Trophoblast cell (in vitro differentiated cells and primary cell): ENCODE measurements around the gene KCNB1.

ENCODE experiments used
- DNase-seq, 2 donors: peaks; one replicate each; pipeline ENCODE4 v3.0.0-alpha.2; 2016
- H2AFZ ChIP-seq: 2 replicates; pipeline ENCODE4 v1.6.1; 2013; ENCODE audit warnings: low read length, moderate library complexity, mild to moderate bottlenecking; ENCODE audit not compliant: insufficient read depth, poor library complexity
- H2AK5ac ChIP-seq: 2 replicates; pipeline ENCODE4 v1.6.1; 2013; ENCODE audit warnings: mild to moderate bottlenecking, low read length
- H2BK120ac ChIP-seq: 2 replicates; pipeline ENCODE4 v1.6.1; 2013; ENCODE audit warnings: low read length, mild to moderate bottlenecking, moderate library complexity; ENCODE audit not compliant: insufficient read depth, poor library complexity
- H2BK12ac ChIP-seq: 2 replicates; pipeline ENCODE4 v1.6.1; 2013; ENCODE audit warnings: mild to moderate bottlenecking, low read length, moderate library complexity
- H2BK5ac ChIP-seq: 2 replicates; pipeline ENCODE4 v1.6.1; 2013; ENCODE audit warnings: low read length, low read depth, moderate library complexity, mild to moderate bottlenecking; ENCODE audit not compliant: poor library complexity
- H3K14ac ChIP-seq: 2 replicates; pipeline ENCODE4 v1.6.1; 2013; ENCODE audit warnings: mild to moderate bottlenecking, low read length
- H3K18ac ChIP-seq: 2 replicates; pipeline ENCODE4 v1.6.1; 2013; ENCODE audit warnings: mild to moderate bottlenecking, low read length
- H3K23ac ChIP-seq: 2 replicates; pipeline ENCODE4 v1.6.1; 2013; ENCODE audit warnings: low read length
- H3K27ac ChIP-seq: 2 replicates; pipeline ENCODE4 v1.5.1; 2013; ENCODE audit warnings: low read depth, mild to moderate bottlenecking, inconsistent platforms, low read length, moderate library complexity
- H3K27me3 ChIP-seq: 2 replicates; pipeline ENCODE4 v1.6.1; 2013; ENCODE audit warnings: inconsistent platforms, mild to moderate bottlenecking, low read length, moderate library complexity; ENCODE audit not compliant: insufficient read depth
- H3K36me3 ChIP-seq, 2 experiments: 1 replicate in 1 of 2; 2 replicates in 1 of 2; pipeline ENCODE4 v1.6.1; 2013; ENCODE audit warnings: low read length in 2 of 2, mild to moderate bottlenecking in 2 of 2, moderate library complexity in 1 of 2; ENCODE audit not compliant: insufficient read depth in 2 of 2, control insufficient read depth in 1 of 2
- H3K4ac ChIP-seq: 2 replicates; pipeline ENCODE4 v1.6.1; 2013; ENCODE audit warnings: low read depth, mild to moderate bottlenecking, low read length, moderate library complexity
- H3K4me1 ChIP-seq, 2 experiments: 1 replicate in 1 of 2; 2 replicates in 1 of 2; pipeline ENCODE4 v1.6.1; 2013; ENCODE audit warnings: low read length in 2 of 2, mild to moderate bottlenecking in 2 of 2, moderate library complexity in 1 of 2; ENCODE audit not compliant: insufficient read depth in 2 of 2, control insufficient read depth in 1 of 2
- H3K4me2 ChIP-seq: 2 replicates; pipeline ENCODE4 v1.6.1; 2013; ENCODE audit warnings: inconsistent platforms, mild to moderate bottlenecking, low read length, moderate library complexity
- H3K4me3 ChIP-seq: 2 replicates; pipeline ENCODE4 v1.5.1; 2013; ENCODE audit warnings: mild to moderate bottlenecking, low read depth, low read length, inconsistent platforms
- H3K79me1 ChIP-seq: one replicate; pipeline ENCODE4 v1.6.1; 2013; ENCODE audit warnings: low read length
- H3K79me2 ChIP-seq: 2 replicates; pipeline ENCODE4 v1.6.1; 2013; ENCODE audit warnings: low read length, mild to moderate bottlenecking; ENCODE audit not compliant: control insufficient read depth, insufficient read depth, poor library complexity
- H3K9ac ChIP-seq: 2 replicates; pipeline ENCODE4 v1.6.1; 2013; ENCODE audit warnings: mild to moderate bottlenecking, low read length
- H3K9me3 ChIP-seq: 2 replicates; pipeline ENCODE4 v1.6.1; 2013; ENCODE audit warnings: low read depth, mild to moderate bottlenecking, control low read depth, inconsistent platforms, low read length; ENCODE audit not compliant: insufficient read depth
- H4K12ac ChIP-seq: 2 replicates; pipeline ENCODE4 v1.6.1; 2013; ENCODE audit warnings: low read depth, mild to moderate bottlenecking, low read length, moderate library complexity
- H4K8ac ChIP-seq: 2 replicates; pipeline ENCODE4 v1.6.1; 2013; ENCODE audit warnings: low read depth, mild to moderate bottlenecking, low read length, moderate library complexity
- H4K91ac ChIP-seq: one replicate; pipeline ENCODE4 v1.6.1; 2013; ENCODE audit warnings: low read depth, mild to moderate bottlenecking, low read length, moderate library complexity
- WGBS: extraction: QIAGEN DNeasy Blood & Tissue Kit; methylation state at CpG from one replicate; pipeline ENCODE4 v1.1.7; 2013; ENCODE audit warnings: missing lambda C conversion rate; ENCODE audit not compliant: insufficient read length, insufficient coverage; ENCODE audit errors: extremely low coverage; 5-methylcytosine and 5-hydroxymethylcytosine counted together

KCNB1 gene

GRCh38 chr20:49338061-49338460 lies 144.4 kb downstream of the KCNB1 start:
- H3K79me2 ChIP-seq, result no peaks in the 10 kb centered on the region
- WGBS, result no CpG with 5 or more reads among the region's 11 CpGs
- H3K4ac ChIP-seq, result no peak overlapping the region

GRCh38 chr20:49337357-49337756 lies 145.1 kb downstream of the KCNB1 start:
- no CpG with 5 or more reads among the region's 7 CpGs for WGBS

More at GRCh38 chr20:49338061-49338460, 144.4 kb downstream of the KCNB1 start:
- Histone ChIP-seq H3K36me3 (no peaks in the 10 kb centered on the region), H3K4me3 (no peak overlapping the region), H4K8ac (no peak overlapping the region), H2AK5ac (no peak overlapping the region), H3K4me2 (no peak overlapping the region), H3K4me1 (no peaks in the 10 kb centered on the region), H3K23ac (no peak overlapping the region), H3K79me1 (no peaks in the 10 kb centered on the region), H3K18ac (no peak overlapping the region), H2AFZ (no peak overlapping the region), H3K9me3 (no peaks in the 10 kb centered on the region), H2BK12ac (no peak overlapping the region), H4K91ac (no peak overlapping the region), H2BK120ac (no peak overlapping the region), H3K27me3 (no peaks in the 10 kb centered on the region), H2BK5ac (no peak overlapping the region), H3K27ac (no peak overlapping the region), H4K12ac (no peak overlapping the region), H3K9ac (no peak overlapping the region), H3K14ac (no peak overlapping the region)
- DNase-seq, result no peak

GRCh38 chr20:49336786-49337185 lies 145.7 kb downstream of the KCNB1 start:
- Histone ChIP-seq H3K36me3 (no peaks in the 10 kb centered on the region), H3K27ac (no peak overlapping the region), H3K27me3 (no peaks in the 10 kb centered on the region), H4K12ac (no peak overlapping the region), H3K4me1 (no peaks in the 10 kb centered on the region), H2AFZ (no peak overlapping the region), H4K8ac (no peak overlapping the region), H3K9me3 (no peaks in the 10 kb centered on the region), H3K23ac (no peak overlapping the region), H2AK5ac (no peak overlapping the region), H2BK12ac (no peak overlapping the region), H3K4ac (no peak overlapping the region), H3K79me1 (no peaks in the 10 kb centered on the region), H3K9ac (no peak overlapping the region), H2BK120ac (no peak overlapping the region), H3K4me3 (no peak overlapping the region), H3K18ac (no peak overlapping the region), H2BK5ac (no peak overlapping the region), H3K14ac (no peak overlapping the region), H3K79me2 (no peaks in the 10 kb centered on the region), H4K91ac (no peak overlapping the region), H3K4me2 (no peak overlapping the region)
- no CpG with 5 or more reads among the region's 7 CpGs for WGBS
- DNase-seq, result no peak

More at GRCh38 chr20:49337357-49337756, 145.1 kb downstream of the KCNB1 start:
- Histone ChIP-seq H3K4me2 (no peak overlapping the region), H3K9ac (no peak overlapping the region), H2BK120ac (no peak overlapping the region), H4K91ac (no peak overlapping the region), H3K23ac (no peak overlapping the region), H3K18ac (no peak overlapping the region), H3K79me2 (no peaks in the 10 kb centered on the region), H3K4me3 (no peak overlapping the region), H3K27me3 (no peaks in the 10 kb centered on the region), H3K4ac (no peak overlapping the region), H3K4me1 (no peaks in the 10 kb centered on the region), H3K9me3 (no peaks in the 10 kb centered on the region), H4K12ac (no peak overlapping the region), H2BK5ac (no peak overlapping the region), H3K79me1 (no peaks in the 10 kb centered on the region), H3K27ac (no peak overlapping the region), H2AK5ac (no peak overlapping the region), H2BK12ac (no peak overlapping the region), H4K8ac (no peak overlapping the region), H3K36me3 (no peaks in the 10 kb centered on the region), H2AFZ (no peak overlapping the region), H3K14ac (no peak overlapping the region)
- DNase-seq, result no peak

- Histone ChIP-seq H2AK5ac (no peak overlapping the region), H4K91ac (no peak overlapping the region), H3K27ac (no peak overlapping the region), H3K14ac (no peak overlapping the region), H4K8ac (no peak overlapping the region), H2AFZ (no peak overlapping the region), H3K9me3 (no peaks in the 10 kb centered on the region), H3K79me1 (no peaks in the 10 kb centered on the region), H2BK120ac (no peak overlapping the region), H3K27me3 (no peaks in the 10 kb centered on the region), H2BK12ac (no peak overlapping the region), H3K9ac (no peak overlapping the region), H3K4me3 (no peak overlapping the region), H3K4me2 (no peak overlapping the region), H3K36me3 (no peaks in the 10 kb centered on the region), H4K12ac (no peak overlapping the region), H2BK5ac (no peak overlapping the region), H3K4me1 (no peaks in the 10 kb centered on the region), H3K79me2 (no peaks in the 10 kb centered on the region), H3K23ac (no peak overlapping the region), H3K18ac (no peak overlapping the region), H3K4ac (no peak overlapping the region)
- DNase-seq, result no peak
- no CpG with 5 or more reads among the region's 12 CpGs for WGBS
Observed at GRCh38 chr20:49335476-49335875, 147.0 kb downstream of the KCNB1 start.
